Naive thymus-derived CD8-positive, alpha-beta T cell (primary cell): ENCODE measurements around the gene IGFL4. TPM values are rescaled to one million over a fixed set of nuclear protein-coding genes. Genes with fewer than 3 reads are reported as not detected.
"Not testable (repeated sequence)": the region's sequence is repeated elsewhere in the genome, so short reads cannot be mapped to it uniquely, and the experiment has no call there.

ENCODE experiments used
- ATAC-seq, 2 donors: fragments of 150-1000 bp; cut with Tn5 transposase in 1 of 2; sonication (Bioruptor Pico), chemical (Tn5 transposase) in 1 of 2; 1 replicate in 1 of 2; 2 replicates in 1 of 2; pipeline ENCODE4 v1.10.0; 2021; ENCODE audit warnings: mild to moderate bottlenecking in 2 of 2, moderate library complexity in 2 of 2
- POLR2A ChIA-PET: fragments of 350-600 bp; sonication (Branson Sonifier 250); formaldehyde crosslinking; loops from one replicate; lab custom pipeline; 2021; ENCODE audit warnings: antibody characterized with exemption; lab: Charles Lee
- DNase-seq, 10 donors: peaks; one replicate each; pipeline versions ENCODE4 v3.0.0 to v3.0.0-alpha.2; 2020 to 2022
- H3K27ac Mint-ChIP-seq, 10 donors: one replicate each; pipeline ENCODE4 v1.8.0; 2020 to 2022; ENCODE audit warnings: mild to moderate bottlenecking in 10 of 10, mixed read lengths in 10 of 10, moderate library complexity in 4 of 10, inconsistent platforms in 1 of 10
- H3K27me3 Mint-ChIP-seq, 5 donors: one replicate each; pipeline ENCODE4 v1.8.0; 2021 to 2022; ENCODE audit warnings: mixed read lengths in 5 of 5
- H3K36me3 Mint-ChIP-seq, 3 donors: one replicate each; pipeline ENCODE4 v1.8.0; 2020 to 2022; ENCODE audit warnings: mixed read lengths in 3 of 3, mild to moderate bottlenecking in 2 of 3, inconsistent platforms in 1 of 3
- H3K4me1 Mint-ChIP-seq, 4 donors: one replicate each; pipeline ENCODE4 v1.8.0; 2021 to 2022; ENCODE audit warnings: mixed read lengths in 4 of 4
- H3K4me3 Mint-ChIP-seq, 10 donors: one replicate each; pipeline ENCODE4 v1.8.0; 2020 to 2022; ENCODE audit warnings: mild to moderate bottlenecking in 10 of 10, mixed read lengths in 10 of 10, moderate library complexity in 6 of 10, inconsistent platforms in 1 of 10
- H3K9me3 Mint-ChIP-seq, 9 donors: one replicate each; pipeline ENCODE4 v1.8.0; 2020 to 2022; ENCODE audit warnings: mixed read lengths in 9 of 9, mild to moderate bottlenecking in 3 of 9, inconsistent platforms in 1 of 9, moderate library complexity in 1 of 9
- polyA plus RNA-seq, 3 donors: library from polyadenylated mRNA; unstranded; fragments of 300-500 nt; fragmentation: Illumina TruSeq; gene quantifications; one replicate each; pipeline ENCODE4 v1.2.3, GENCODE V29; 2021
- total RNA-seq, 8 experiments: library from RNA in 2 of 8; stranded (reverse) in 2 of 8; gene quantifications; one replicate each; pipeline ENCODE4 v1.2.3 and lab custom pipeline; 2021 to 2026

The IGFL4 gene
- not detected for total RNA-seq
- not detected for polyA plus RNA-seq
- total RNA-seq (lab: John Stamatoyannopoulos, UW): 0 reads per million in 6 experiments

GRCh38 chr19:46040952-46041500 lies at the start of gene IGFL4:
Gene IGFL4, minus strand, starts transcription at chr19:46041002. Its CDS starts 40 bp downstream, at chr19:46040962.
- H3K9me3 Mint-ChIP-seq: peaks cover 0 to 32% (median 9%) of the 10 kb centered on the region in 9 donors
- POLR2A ChIA-PET: no interaction called here
- no peaks in the 10 kb centered on the region for H3K4me1 Mint-ChIP-seq
- no peak within 1 kb of the TSS for H3K4me3 Mint-ChIP-seq
- DNase-seq (no peak), ATAC-seq (no peak)
- H3K36me3 Mint-ChIP-seq: peaks cover 2 to 16% (median 5%) of the 10 kb centered on the region in 3 donors
- peaks cover 35 to 78% (median 45%) of the 10 kb centered on the region in 5 donors for H3K27me3 Mint-ChIP-seq
- no peak within 1 kb of the TSS for H3K27ac Mint-ChIP-seq

GRCh38 chr19:46090444-46090843 lies 49.6 kb upstream of the IGFL4 start:
- H3K27me3 Mint-ChIP-seq: peaks cover 7 to 46% (median 35%) of the 10 kb centered on the region in 5 donors
- H3K9me3 Mint-ChIP-seq: peaks cover 13 to 55% (median 46%) of the 10 kb centered on the region in 9 donors
- no peak for DNase-seq
- peaks cover 0 to 39% (median 11%) of the 10 kb centered on the region in 3 donors for H3K36me3 Mint-ChIP-seq
- no peak for ATAC-seq
- POLR2A ChIA-PET: no interaction called here
- H3K27ac Mint-ChIP-seq: no peak overlapping the region
- no peaks in the 10 kb centered on the region for H3K4me1 Mint-ChIP-seq
- H3K4me3 Mint-ChIP-seq: no peak overlapping the region

DNA sequence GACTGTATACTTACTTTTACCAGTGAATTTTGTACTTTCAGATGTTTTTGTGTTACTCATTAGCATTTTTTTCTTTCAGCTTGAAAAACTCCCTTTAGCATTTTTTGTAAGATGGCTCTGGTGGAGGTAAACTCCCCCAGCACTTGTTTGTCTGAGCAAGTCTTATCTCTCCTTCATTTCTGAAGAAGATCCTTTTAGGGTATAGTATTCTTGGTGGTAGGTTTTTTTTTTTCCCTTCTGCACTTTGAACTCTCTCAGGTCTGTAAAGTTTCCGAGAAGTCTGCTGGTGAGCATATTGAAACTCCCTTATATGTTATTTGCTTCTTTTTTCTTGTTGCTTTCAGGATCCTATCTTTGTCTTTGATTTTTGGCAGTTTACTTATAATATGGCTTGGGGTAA lies 48.6 kb upstream of the IGFL4 start:
- POLR2A ChIA-PET: no interaction called here
- DNase-seq (no peak), ATAC-seq (no peak)
- H3K36me3 Mint-ChIP-seq: peaks cover 0 to 49% (median 17%) of the 10 kb centered on the region in 3 donors
- H3K27ac Mint-ChIP-seq: no peak overlapping the region
- H3K27me3 Mint-ChIP-seq: peaks cover 9 to 46% (median 33%) of the 10 kb centered on the region in 5 donors
- no peak overlapping the region for H3K4me3 Mint-ChIP-seq
- H3K4me1 Mint-ChIP-seq: no peaks in the 10 kb centered on the region
- H3K9me3 Mint-ChIP-seq: peaks cover 16 to 65% (median 52%) of the 10 kb centered on the region in 9 donors

GRCh38 chr19:46088101-46088500 lies 47.3 kb upstream of the IGFL4 start:
- no peak for ATAC-seq
- Mint-ChIP-seq H3K27me3 (peaks cover 17 to 46% (median 27%) of the 10 kb centered on the region in 5 donors), H3K36me3 (peaks cover 0 to 51% (median 17%) of the 10 kb centered on the region in 3 donors), H3K9me3 (peaks cover 16 to 77% (median 59%) of the 10 kb centered on the region in 9 donors), H3K4me3 (no peak overlapping the region), H3K4me1 (no peaks in the 10 kb centered on the region), H3K27ac (no peak overlapping the region)
- POLR2A ChIA-PET: no interaction called here
- no peak for DNase-seq

DNA sequence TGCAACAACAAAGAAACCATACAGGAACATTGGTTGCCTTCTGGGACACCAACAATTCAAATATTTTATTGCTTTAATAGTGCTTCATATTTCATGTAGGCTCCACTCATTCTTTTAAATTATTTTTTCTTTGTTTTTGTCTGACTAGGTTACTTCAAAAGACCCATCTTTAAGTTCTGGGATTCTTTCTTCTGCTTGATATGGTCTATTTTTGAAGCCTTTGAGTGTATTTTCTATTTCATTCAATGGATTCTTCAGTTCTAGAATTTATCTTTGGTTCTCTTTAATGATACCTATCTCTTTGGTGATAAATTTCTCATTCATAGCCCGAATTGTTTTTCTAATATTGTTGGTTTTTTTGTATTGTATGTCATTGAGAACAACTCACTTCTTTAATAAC lies 45.1 kb upstream of the IGFL4 start:
- Mint-ChIP-seq H3K36me3 (peaks cover 0 to 49% (median 17%) of the 10 kb centered on the region in 3 donors), H3K27ac (no peak overlapping the region), H3K27me3 (peaks cover 36 to 61% (median 37%) of the 10 kb centered on the region in 5 donors), H3K9me3 (peaks cover 15 to 74% (median 57%) of the 10 kb centered on the region in 9 donors), H3K4me1 (no peaks in the 10 kb centered on the region), H3K4me3 (no peak overlapping the region)
- DNase-seq (no peak), ATAC-seq (no peak)
- POLR2A ChIA-PET: no interaction called here

GRCh38 chr19:46082728-46083050 lies 41.9 kb upstream of the IGFL4 start:
- H3K4me3 Mint-ChIP-seq: no peak overlapping the region
- peaks cover 0 to under 1% (median 0%) of the 10 kb centered on the region in 4 donors for H3K4me1 Mint-ChIP-seq
- no peak overlapping the region for H3K27ac Mint-ChIP-seq
- H3K27me3 Mint-ChIP-seq: peaks cover 38 to 75% (median 57%) of the 10 kb centered on the region in 5 donors
- peaks cover 5 to 63% (median 33%) of the 10 kb centered on the region in 9 donors for H3K9me3 Mint-ChIP-seq
- POLR2A ChIA-PET: no interaction called here
- no peak for ATAC-seq
- H3K36me3 Mint-ChIP-seq: peaks cover 2 to 30% (median 7%) of the 10 kb centered on the region in 3 donors
- no peak for DNase-seq

GRCh38 chr19:46081928-46082727 lies 41.3 kb upstream of the IGFL4 start:
- ATAC-seq (no peak), DNase-seq (peak in 3 of 10 donors; percentile 11 to 23 (median 17))
- H3K27me3 Mint-ChIP-seq: peaks cover 41 to 81% (median 60%) of the 10 kb centered on the region in 5 donors
- peak overlapping the region in 1 of 10 donors; percentile 15 for H3K27ac Mint-ChIP-seq
- peaks cover 0 to 6% (median 3%) of the 10 kb centered on the region in 4 donors for H3K4me1 Mint-ChIP-seq
- peaks cover 5 to 59% (median 29%) of the 10 kb centered on the region in 9 donors for H3K9me3 Mint-ChIP-seq
- H3K4me3 Mint-ChIP-seq: no peak overlapping the region
- H3K36me3 Mint-ChIP-seq: peaks cover 2 to 30% (median 7%) of the 10 kb centered on the region in 3 donors
- POLR2A ChIA-PET: no interaction called here

DNA sequence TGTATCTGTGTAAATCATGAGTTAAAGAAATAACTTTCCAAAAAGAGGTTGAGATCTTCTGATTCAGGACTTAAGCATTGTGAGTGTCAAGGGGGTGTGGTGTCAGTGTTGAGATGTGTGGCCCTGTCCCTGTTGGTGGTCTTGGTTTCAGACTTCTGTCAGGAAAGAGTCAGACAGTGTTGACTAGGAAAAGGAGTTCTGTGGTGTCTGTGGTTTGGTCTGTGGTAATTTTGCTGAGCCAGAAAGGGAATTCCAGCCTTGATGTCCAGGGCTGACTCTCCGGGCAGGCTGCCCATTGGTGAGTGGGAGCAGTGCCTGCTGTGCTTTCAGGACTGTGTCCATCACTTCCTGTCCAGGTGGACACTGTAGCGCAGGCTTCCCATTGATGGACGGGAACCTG lies 39.8 kb upstream of the IGFL4 start:
- H3K27ac Mint-ChIP-seq: no peak overlapping the region
- no peak for DNase-seq
- peaks cover 2 to 20% (median 7%) of the 10 kb centered on the region in 3 donors for H3K36me3 Mint-ChIP-seq
- H3K27me3 Mint-ChIP-seq: peaks cover 52 to 95% (median 66%) of the 10 kb centered on the region in 5 donors
- H3K4me3 Mint-ChIP-seq: no peak overlapping the region
- H3K4me1 Mint-ChIP-seq: peaks cover 2 to 14% (median 5%) of the 10 kb centered on the region in 4 donors
- peaks cover 4 to 43% (median 13%) of the 10 kb centered on the region in 9 donors for H3K9me3 Mint-ChIP-seq
- POLR2A ChIA-PET: no interaction called here
- no peak for ATAC-seq

GRCh38 chr19:46079576-46079975 lies 38.8 kb upstream of the IGFL4 start:
- POLR2A ChIA-PET: no interaction called here
- Mint-ChIP-seq H3K27ac (no peak overlapping the region), H3K4me3 (no peak overlapping the region), H3K36me3 (peaks cover 0 to 11% (median 2%) of the 10 kb centered on the region in 3 donors), H3K27me3 (peaks cover 55 to 95% (median 67%) of the 10 kb centered on the region in 5 donors), H3K4me1 (peaks cover 2 to 14% (median 5%) of the 10 kb centered on the region in 4 donors), H3K9me3 (peaks cover 0 to 33% (median 7%) of the 10 kb centered on the region in 9 donors)
- no peak for DNase-seq
- no peak for ATAC-seq

DNA sequence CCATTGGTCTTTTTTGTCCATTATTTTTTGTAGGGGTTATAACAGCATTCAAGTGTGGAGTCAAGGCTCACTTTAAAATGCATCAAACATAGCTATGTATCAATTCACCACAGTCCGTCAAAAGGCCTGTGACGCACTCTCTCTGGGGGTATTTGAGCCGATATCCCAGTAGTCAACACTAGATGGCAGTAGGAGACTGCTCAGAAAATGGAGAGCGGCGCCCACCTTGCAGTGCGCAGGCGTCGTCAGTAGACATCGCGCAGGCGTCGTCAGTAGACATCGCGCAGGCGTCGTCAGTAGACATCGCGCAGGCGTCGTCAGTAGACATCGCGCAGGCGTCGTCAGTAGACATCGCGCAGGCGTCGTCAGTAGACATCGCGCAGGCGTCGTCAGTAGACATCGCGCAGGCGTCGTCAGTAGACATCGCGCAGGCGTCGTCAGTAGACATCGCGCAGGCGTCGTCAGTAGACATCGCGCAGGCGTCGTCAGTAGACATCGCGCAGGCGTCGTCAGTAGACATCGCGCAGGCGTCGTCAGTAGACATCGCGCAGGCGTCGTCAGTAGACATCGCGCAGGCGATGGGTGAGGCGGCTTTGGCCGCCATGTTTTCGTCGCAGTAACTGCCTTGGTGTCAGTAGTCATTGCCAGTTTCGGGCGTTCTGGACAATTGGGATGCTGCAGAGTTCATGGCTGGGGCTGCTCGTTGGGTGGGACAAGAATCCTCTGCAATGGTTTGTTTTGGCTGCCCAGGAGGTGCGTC lies 38.0 kb upstream of the IGFL4 start:
- ATAC-seq, H3K4me3 Mint-ChIP-seq, H3K36me3 Mint-ChIP-seq, POLR2A ChIA-PET: not testable (repeated sequence)
- DNase-seq: peak in 2 of 10 donors; percentile 4 to 6
- H3K27me3 Mint-ChIP-seq: peaks cover 54 to 92% (median 69%) of the 10 kb centered on the region in 5 donors
- peaks cover 2 to 14% (median 5%) of the 10 kb centered on the region in 4 donors for H3K4me1 Mint-ChIP-seq
- peaks cover 0 to 25% (median 7%) of the 10 kb centered on the region in 9 donors for H3K9me3 Mint-ChIP-seq
- peak overlapping the region in 1 of 10 donors; percentile 67 for H3K27ac Mint-ChIP-seq

DNA sequence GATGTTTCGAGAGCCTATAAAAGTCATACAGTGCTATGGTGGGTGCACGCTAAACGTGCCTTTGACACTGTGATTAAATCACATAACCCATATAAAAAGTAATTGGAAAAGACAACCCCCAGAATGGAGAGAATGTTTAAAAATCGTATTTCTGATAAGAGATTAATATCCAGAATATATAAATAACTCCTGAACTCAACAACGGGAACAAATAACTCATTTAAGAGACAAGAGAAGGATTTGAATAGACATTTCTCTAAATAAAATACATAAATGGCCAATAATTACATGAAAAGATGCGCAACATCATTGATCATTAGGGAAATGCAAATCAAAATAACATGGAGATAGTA lies 37.0 kb upstream of the IGFL4 start:
- H3K27ac Mint-ChIP-seq: no peak overlapping the region
- peaks cover 0 to 19% (median 4%) of the 10 kb centered on the region in 9 donors for H3K9me3 Mint-ChIP-seq
- POLR2A ChIA-PET: no interaction called here
- DNase-seq (no peak), ATAC-seq (no peak)
- peaks cover 2 to 14% (median 5%) of the 10 kb centered on the region in 4 donors for H3K4me1 Mint-ChIP-seq
- H3K4me3 Mint-ChIP-seq: peak overlapping the region in 1 of 10 donors; percentile 47
- H3K27me3 Mint-ChIP-seq: peaks cover 57 to 92% (median 78%) of the 10 kb centered on the region in 5 donors
- peaks cover 0 to 7% (median 2%) of the 10 kb centered on the region in 3 donors for H3K36me3 Mint-ChIP-seq
